Muscle layer of colon (tissue), 2 donors: ENCODE results near the gene ZNF764.
A peak's percentile ranks its signal among the peaks of the same experiment; 100 is the strongest.
"Not testable (repeated sequence)": the region's sequence is repeated elsewhere in the genome, so short reads cannot be mapped to it uniquely, and the experiment has no call there.

Source experiments
- H3K27ac ChIP-seq: one replicate; pipeline ENCODE4 v1.7.0; 2013; ENCODE audit warnings: low read depth, mild to moderate bottlenecking, low read length, moderate library complexity
- H3K27me3 ChIP-seq, 2 donors: one replicate each; pipeline ENCODE4 v1.7.0; 2013; ENCODE audit warnings: low read length in 2 of 2, mild to moderate bottlenecking in 2 of 2; ENCODE audit not compliant: insufficient read depth in 2 of 2, control insufficient read depth in 1 of 2
- H3K36me3 ChIP-seq: one replicate; pipeline ENCODE4 v1.7.0; 2013; ENCODE audit warnings: mild to moderate bottlenecking, low read length; ENCODE audit not compliant: insufficient read depth
- H3K4me1 ChIP-seq: one replicate; pipeline ENCODE4 v1.7.0; 2013; ENCODE audit warnings: mild to moderate bottlenecking, low read length; ENCODE audit not compliant: insufficient read depth
- H3K4me3 ChIP-seq, 2 donors: one replicate each; pipeline ENCODE4 v1.7.0; 2013; ENCODE audit warnings: low read length in 2 of 2, low read depth in 1 of 2, mild to moderate bottlenecking in 1 of 2, moderate library complexity in 1 of 2
- H3K9ac ChIP-seq: one replicate; pipeline ENCODE4 v1.7.0; 2013; ENCODE audit warnings: low read length
- H3K9me3 ChIP-seq: one replicate; pipeline ENCODE4 v1.7.0; 2013; ENCODE audit warnings: mild to moderate bottlenecking, low read length
- donor health status: abdominal sarcoma.
- donor health status: Adenocarcinoma of cecum.

ZNF764 gene

DNA sequence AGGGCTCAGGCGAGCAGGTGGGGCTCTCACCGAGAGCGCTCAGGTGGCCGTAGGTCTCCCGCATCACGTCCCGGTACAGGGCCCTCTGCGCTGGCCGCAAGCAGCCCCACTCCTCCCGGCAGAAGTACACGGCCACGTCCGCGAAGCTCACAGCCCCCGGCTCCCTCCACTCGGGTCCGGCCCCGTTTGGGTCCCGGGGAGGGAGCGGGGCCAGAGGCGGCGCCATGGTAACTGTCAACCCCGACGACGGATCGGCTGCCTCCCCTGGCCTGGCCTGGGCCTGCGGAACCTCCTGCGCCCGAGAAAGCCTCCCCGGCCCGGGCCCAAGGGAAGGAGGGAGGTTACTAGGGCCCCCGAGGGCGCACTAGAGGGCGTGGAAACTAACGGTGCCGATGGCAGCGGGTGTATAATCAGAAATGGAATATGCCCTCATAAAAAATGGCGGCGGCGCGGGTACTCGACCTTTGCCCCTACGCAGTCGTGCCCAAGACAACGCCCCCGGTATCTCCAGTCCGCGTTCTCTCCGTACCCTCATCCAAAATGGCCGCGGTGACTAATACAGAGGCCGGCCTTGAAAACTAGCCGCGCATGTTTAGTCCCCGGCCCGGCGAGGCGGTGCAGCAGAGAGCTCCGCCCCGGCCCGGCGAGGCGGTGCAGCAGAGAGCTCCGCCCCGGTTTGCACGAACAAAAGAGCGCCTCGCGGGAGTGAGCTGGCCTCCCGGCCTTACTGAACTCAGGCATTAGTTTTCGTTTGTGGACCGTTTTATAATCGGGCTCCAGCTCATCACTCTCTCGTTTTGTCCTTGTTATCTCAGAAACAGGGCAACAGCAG, at the start of gene ZNF764:
Gene ZNF764 (minus strand): TSS at position 418 of the 832 bp plus-strand sequence. CDS start 192 bp downstream, at position 226.
- H3K4me1 ChIP-seq: peaks cover 6% of the 10 kb centered on the region
- H3K9ac ChIP-seq: peak within 1 kb of the TSS; percentile 64
- peaks cover 17% of the 10 kb centered on the region for H3K36me3 ChIP-seq
- peak within 1 kb of the TSS; percentile 81 to 83 for H3K4me3 ChIP-seq
- H3K9me3 ChIP-seq: no peaks in the 10 kb centered on the region
- peak within 1 kb of the TSS; percentile 95 for H3K27ac ChIP-seq
- no peaks in the 10 kb centered on the region for H3K27me3 ChIP-seq

DNA sequence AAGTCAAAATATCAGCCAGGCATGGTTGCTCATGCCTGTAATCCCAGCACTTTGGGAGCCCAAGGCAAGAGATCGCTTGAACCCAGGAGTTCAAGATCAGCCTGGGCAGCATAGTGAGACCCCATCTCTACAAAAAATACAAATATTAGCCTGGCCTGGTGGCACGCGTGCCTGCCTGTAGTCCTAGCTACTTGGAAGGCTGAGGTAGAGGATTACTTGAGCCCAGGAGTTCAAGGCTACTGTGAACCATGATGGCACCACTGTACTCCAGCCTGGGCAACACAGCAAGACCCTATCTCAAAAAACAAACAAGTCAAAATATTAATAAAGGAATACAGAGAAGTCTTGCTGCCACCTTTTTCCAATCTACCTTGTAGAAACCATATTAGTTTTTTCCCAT, 47.8 kb upstream of the ZNF764 start:
- H3K27ac ChIP-seq: no peak overlapping the region
- H3K4me1 ChIP-seq: peaks cover 28% of the 10 kb centered on the region
- H3K9ac ChIP-seq: no peak overlapping the region
- no peaks in the 10 kb centered on the region for H3K9me3 ChIP-seq
- H3K36me3 ChIP-seq: peaks cover 50% of the 10 kb centered on the region
- no peak overlapping the region for H3K4me3 ChIP-seq
- H3K27me3 ChIP-seq: no peaks in the 10 kb centered on the region

DNA sequence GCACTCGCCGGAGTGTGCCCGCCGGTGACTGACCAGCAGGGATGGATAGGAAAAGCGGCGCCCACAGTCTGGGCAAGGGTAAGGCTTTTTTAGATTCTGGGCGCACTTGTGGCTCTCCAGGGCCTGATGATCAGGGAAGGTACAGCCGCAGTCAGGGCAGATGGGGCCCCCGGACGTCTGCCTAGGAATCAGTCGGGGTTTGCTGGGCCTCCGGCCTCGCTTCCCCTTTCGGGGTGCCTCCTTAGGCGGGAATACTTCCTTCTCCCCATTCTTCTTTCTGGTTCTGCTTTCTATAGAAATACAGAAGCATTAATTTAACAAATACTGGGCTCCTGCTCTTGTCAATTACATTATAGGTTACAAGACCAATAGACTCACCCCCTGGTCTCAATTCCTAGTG, 47.0 kb upstream of the ZNF764 start:
- H3K4me1 ChIP-seq: peaks cover 28% of the 10 kb centered on the region
- H3K27ac ChIP-seq: no peak overlapping the region
- no peak overlapping the region for H3K9ac ChIP-seq
- no peak overlapping the region for H3K4me3 ChIP-seq
- no peaks in the 10 kb centered on the region for H3K9me3 ChIP-seq
- peaks cover 50% of the 10 kb centered on the region for H3K36me3 ChIP-seq
- no peaks in the 10 kb centered on the region for H3K27me3 ChIP-seq

DNA sequence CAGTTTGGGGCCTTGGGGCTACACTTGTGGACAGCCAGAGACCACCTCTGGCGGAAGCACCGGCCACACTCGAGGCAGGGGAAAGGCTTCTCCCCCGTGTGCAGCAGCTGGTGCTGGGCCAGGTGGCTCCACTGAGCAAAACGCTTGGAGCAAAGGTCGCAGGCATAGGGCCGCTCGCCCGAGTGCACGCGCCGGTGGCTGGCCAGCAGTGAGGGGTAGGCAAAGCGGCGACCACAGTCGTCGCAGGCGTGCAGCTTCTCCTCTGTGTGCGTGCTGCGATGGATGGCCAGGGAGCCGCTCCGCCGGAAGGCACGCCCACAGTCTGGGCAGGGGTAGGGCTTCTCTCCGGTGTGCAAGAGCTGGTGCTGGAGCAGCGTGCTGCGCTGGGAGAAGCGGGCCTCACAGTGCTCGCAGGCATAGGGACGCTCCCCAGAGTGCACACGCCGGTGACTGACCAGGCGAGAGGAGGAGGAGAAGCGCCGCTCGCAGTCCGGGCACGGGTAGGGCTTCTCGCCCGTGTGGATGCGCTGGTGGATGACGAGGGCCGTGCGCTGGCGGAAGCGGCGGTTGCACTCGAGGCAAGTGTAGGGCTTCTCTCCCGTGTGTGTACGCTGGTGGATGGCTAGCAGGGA, 46.3 kb upstream of the ZNF764 start:
- Histone ChIP-seq H3K27ac (no peak overlapping the region), H3K36me3 (peaks cover 50% of the 10 kb centered on the region), H3K4me1 (peaks cover 26% of the 10 kb centered on the region), H3K9me3 (no peaks in the 10 kb centered on the region), H3K4me3 (no peak overlapping the region), H3K9ac (no peak overlapping the region), H3K27me3 (no peaks in the 10 kb centered on the region)

DNA sequence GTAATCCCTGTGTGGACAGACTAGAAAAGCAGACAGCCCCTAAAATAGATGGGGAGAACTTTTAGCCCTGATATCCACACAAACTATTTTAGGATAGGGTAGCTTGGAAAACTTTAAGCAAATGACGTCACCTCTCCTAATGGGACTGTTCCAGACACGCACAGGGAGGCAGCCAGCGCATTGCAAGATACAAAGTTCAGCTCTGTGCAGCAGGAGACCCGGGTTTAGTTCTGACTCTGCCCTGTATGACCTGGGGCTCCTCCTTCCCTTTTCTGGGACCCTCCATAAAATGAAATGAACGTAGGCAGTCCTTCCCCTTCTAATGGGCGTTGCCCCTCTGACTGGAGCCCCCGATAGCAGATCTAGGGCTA, 45.8 kb upstream of the ZNF764 start:
- H3K9me3 ChIP-seq: no peaks in the 10 kb centered on the region
- H3K36me3 ChIP-seq: peaks cover 50% of the 10 kb centered on the region
- no peak overlapping the region for H3K4me3 ChIP-seq
- no peak overlapping the region for H3K27ac ChIP-seq
- H3K9ac ChIP-seq: no peak overlapping the region
- peaks cover 21% of the 10 kb centered on the region for H3K4me1 ChIP-seq
- H3K27me3 ChIP-seq: no peaks in the 10 kb centered on the region

DNA sequence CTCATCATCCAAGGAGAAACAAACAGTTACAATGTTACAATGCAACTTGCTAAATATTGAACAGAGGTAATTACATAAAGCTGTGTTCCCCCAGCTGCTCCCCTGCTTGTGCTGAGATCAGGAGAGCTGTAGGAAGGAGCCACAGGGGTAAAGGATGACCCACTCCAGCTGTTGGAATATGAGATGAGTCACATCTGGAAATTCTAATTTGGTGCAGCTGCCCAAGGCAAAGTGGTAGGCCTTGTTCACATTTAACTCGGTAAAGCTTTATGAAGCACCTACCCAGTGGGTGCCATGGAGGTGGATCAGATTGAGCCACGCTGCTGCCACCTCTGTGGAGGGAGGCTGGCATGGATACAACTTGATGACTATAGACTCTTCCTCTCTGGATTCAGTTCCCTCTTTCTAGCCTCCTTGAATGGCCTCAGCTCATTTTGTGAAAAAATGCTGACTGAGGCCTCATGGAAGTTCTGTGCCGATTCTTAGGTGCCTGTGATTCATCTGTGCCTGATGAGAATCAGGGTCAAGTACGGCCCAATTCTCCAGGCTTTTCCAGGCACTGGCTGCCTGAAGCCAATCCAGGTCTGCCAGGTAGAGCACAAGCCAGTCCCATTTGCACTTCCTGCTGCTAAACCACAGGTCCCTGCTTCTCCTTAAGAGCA, 44.6 kb upstream of the ZNF764 start:
- Histone ChIP-seq H3K4me3 (no peak overlapping the region), H3K9me3 (no peaks in the 10 kb centered on the region), H3K9ac (no peak overlapping the region), H3K36me3 (peaks cover 40% of the 10 kb centered on the region), H3K4me1 (peaks cover 10% of the 10 kb centered on the region), H3K27me3 (no peaks in the 10 kb centered on the region), H3K27ac (no peak overlapping the region)

DNA sequence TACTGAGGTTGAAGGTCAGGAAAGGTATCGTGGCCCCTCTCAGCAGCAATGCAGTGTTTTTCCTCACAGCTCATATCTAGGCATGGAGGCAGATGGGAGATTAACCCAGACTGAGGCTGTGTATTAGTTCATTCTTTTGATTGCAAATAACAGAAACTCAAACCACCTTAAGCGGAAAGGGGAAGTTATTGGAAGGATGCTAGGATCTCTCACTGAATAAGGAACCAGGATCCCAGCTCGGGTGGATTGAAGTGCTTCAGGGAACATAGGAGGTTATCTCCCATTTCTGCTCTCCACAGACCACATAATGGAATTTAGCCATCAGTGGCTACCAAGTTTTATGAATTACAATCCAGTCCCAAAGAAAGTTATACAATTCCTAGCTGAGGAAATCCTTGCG, 43.8 kb upstream of the ZNF764 start:
- H3K4me3 ChIP-seq: no peak overlapping the region
- no peak overlapping the region for H3K9ac ChIP-seq
- H3K27ac ChIP-seq: no peak overlapping the region
- peaks cover 10% of the 10 kb centered on the region for H3K4me1 ChIP-seq
- no peaks in the 10 kb centered on the region for H3K27me3 ChIP-seq
- H3K9me3 ChIP-seq: no peaks in the 10 kb centered on the region
- peaks cover 35% of the 10 kb centered on the region for H3K36me3 ChIP-seq

DNA sequence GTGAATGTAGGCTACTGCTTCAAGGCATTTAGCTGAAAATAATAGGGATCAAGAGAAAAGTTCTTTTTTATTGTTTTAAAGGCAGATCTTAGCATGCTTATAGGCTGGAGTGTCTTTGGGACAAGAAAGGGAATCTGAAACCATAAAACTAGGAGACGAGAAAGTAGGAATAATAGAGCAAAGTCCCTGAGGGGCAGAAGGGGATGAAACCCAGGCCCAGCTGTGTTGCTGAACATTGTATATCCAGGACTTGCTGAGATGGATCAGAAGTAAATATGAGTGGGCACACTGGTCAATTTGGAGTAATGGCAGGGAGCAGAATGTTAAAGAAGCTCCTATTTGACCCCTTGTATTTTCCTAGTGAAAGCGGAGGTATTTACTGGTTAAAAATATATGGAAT, 42.8 kb upstream of the ZNF764 start:
- peaks cover 10% of the 10 kb centered on the region for H3K4me1 ChIP-seq
- no peaks in the 10 kb centered on the region for H3K9me3 ChIP-seq
- no peak overlapping the region for H3K27ac ChIP-seq
- H3K36me3 ChIP-seq: peaks cover 28% of the 10 kb centered on the region
- no peak overlapping the region for H3K9ac ChIP-seq
- no peak overlapping the region for H3K4me3 ChIP-seq
- no peaks in the 10 kb centered on the region for H3K27me3 ChIP-seq

DNA sequence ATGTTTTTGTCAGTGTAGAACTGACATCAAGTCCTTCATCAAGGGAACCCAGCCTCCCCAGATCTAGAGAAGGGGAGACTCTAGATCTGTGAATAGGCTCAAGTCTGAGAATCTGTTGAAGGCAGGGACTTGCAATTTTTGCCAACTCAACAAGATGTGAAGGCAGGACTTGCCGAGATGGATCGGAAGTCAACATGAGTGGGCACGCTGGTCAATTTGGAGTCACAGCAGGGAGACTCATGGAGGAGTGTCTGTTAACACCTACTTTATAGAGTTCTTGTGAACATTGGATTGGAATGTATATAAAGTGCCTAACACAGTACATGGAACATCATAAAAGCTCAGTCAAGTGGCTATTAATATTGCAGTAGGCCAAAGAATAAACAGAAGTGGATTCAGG, 42.0 kb upstream of the ZNF764 start:
- Histone ChIP-seq H3K4me1 (peaks cover 10% of the 10 kb centered on the region), H3K4me3 (no peak overlapping the region), H3K36me3 (peaks cover 24% of the 10 kb centered on the region), H3K27ac (no peak overlapping the region), H3K9ac (no peak overlapping the region), H3K27me3 (no peaks in the 10 kb centered on the region), H3K9me3 (no peaks in the 10 kb centered on the region)

DNA sequence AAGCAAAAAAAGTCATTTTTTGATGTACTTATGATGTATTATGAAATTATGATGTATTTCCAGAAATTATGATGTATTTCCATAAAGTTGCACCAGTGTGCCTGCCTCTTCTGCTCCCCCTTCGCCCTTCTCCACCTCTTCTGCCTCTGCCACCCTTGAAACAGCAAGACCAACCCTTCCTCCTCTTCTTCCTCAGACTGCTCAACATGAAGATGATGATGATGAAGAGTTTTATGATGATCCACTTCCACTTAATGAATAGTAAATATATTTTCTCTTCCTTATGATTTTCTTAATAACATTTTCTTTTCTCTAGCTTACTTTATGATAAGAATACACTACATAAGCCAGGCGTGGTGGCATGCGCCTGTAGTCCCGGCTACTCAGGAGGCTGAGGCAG, 34.7 kb upstream of the ZNF764 start:
- Histone ChIP-seq H3K4me3 (no peak overlapping the region), H3K4me1 (no peaks in the 10 kb centered on the region), H3K9ac (no peak overlapping the region), H3K36me3 (no peaks in the 10 kb centered on the region), H3K9me3 (no peaks in the 10 kb centered on the region), H3K27me3 (no peaks in the 10 kb centered on the region), H3K27ac (no peak overlapping the region)

DNA sequence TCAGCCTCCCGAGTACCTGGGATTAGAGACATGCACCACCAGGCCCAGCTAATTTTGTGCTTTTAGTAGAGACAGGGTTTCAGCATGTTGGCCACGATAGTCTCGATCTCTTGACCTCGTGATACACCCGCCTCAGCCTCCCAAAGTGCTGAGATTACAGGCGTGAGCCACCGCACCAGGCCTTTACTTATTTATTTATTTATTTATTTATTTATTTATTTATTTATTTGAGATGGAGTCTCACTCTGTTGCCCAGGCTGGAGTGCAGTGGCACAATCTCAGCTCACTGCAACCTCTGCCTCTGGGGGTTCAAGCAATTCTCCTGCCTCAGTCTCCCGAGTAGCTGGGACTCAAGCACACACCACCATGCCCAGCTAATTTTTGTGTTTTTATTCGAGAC, 32.7 kb upstream of the ZNF764 start:
- H3K9ac ChIP-seq, H3K4me1 ChIP-seq, H3K4me3 ChIP-seq, H3K36me3 ChIP-seq, H3K27ac ChIP-seq, H3K27me3 ChIP-seq, H3K9me3 ChIP-seq: not testable (repeated sequence)
